ENCODE measurements around the gene TUBB3. TPM values are rescaled to one million over a fixed set of nuclear protein-coding genes. Genes with fewer than 3 reads are reported as not detected.

Gene TUBB3
- total and polyA plus RNA-seq, 9 of the 15 experiments (the other 6 are each of a cell fraction or from before 2014, with no cell fraction given): 0.18 to 12.5 (median 5.0) TPM

DNA sequence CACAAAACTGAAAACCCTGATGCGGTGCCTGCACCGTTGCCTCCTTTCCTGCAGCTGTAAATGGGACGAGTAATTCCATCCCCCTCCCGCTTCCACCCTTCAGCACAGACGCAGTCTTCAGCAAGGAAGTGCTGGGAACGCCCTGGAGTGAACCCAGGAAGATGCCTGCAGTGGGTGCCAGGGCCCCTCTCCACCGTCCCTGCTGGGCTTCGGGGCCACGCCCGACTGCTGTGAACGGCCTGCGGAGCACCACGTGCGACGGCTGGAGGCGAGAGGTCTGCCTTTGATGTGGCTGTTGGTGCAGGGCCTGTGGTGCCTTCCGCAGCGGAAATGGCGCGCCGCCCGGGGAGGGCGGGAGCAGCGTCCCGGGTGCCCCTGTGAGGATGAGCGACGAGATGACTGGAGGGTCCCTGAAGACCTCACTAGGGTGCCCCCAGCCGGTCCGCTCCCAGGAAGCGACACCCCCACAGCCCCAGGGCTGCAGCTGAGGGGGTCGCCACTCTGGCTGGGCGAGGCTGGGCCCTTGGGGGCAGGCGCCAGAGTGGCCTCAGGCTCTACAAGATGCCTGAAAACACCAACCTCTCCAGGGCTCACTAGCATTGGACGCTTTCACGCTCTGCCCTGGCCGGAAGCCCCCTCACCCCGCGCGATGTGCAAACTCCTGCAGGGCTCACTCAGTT, 5.2 kb upstream of the TUBB3 start (continued):
- TF ChIP-seq, protein P1, sequence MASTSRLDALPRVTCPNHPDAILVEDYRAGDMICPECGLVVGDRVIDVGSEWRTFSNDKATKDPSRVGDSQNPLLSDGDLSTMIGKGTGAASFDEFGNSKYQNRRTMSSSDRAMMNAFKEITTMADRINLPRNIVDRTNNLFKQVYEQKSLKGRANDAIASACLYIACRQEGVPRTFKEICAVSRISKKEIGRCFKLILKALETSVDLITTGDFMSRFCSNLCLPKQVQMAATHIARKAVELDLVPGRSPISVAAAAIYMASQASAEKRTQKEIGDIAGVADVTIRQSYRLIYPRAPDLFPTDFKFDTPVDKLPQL (IDR thresholded peaks at IDR 0.05; ENCODE audit: extremely low read depth, insufficient read length): no peak
- TF ChIP-seq ZNF778 (CRISPR knock-in tag; IDR thresholded peaks at IDR 0.05): no peak
- TF ChIP-seq VEZF1 (CRISPR knock-in tag; IDR thresholded peaks at IDR 0.05): no peak; the same call in 1 of the 2 replicates
- TF ChIP-seq ZNF586 (CRISPR knock-in tag; conservative IDR thresholded peaks at IDR 0.05): no peak
- no peak for TF ChIP-seq ZHX1 (conservative IDR thresholded peaks at IDR 0.05; ENCODE audit: low read length)
- TF ChIP-seq, protein P2, sequence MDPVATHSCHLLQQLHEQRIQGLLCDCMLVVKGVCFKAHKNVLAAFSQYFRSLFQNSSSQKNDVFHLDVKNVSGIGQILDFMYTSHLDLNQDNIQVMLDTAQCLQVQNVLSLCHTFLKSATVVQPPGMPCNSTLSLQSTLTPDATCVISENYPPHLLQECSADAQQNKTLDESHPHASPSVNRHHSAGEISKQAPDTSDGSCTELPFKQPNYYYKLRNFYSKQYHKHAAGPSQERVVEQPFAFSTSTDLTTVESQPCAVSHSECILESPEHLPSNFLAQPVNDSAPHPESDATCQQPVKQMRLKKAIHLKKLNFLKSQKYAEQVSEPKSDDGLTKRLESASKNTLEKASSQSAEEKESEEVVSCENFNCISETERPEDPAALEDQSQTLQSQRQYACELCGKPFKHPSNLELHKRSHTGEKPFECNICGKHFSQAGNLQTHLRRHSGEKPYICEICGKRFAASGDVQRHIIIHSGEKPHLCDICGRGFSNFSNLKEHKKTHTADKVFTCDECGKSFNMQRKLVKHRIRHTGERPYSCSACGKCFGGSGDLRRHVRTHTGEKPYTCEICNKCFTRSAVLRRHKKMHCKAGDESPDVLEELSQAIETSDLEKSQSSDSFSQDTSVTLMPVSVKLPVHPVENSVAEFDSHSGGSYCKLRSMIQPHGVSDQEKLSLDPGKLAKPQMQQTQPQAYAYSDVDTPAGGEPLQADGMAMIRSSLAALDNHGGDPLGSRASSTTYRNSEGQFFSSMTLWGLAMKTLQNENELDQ (CRISPR knock-in tag; IDR thresholded peaks at IDR 0.05; ENCODE audit: borderline replicate concordance): no peak
- peak; percentile 56; the same call in 1 of the 2 replicates for TF ChIP-seq PHF8 (IDR thresholded peaks at IDR 0.05; ENCODE audit: borderline replicate concordance, low read length)
- no peak for TF ChIP-seq SNIP1 (IDR thresholded peaks at IDR 0.05; ENCODE audit: low read depth)
- TF ChIP-seq GATAD2A (IDR thresholded peaks at IDR 0.05): no peak
- TF ChIP-seq NFRKB (IDR thresholded peaks at IDR 0.05; ENCODE audit: low read depth): no peak
- peak; percentile 54 for TF ChIP-seq RB1 (IDR thresholded peaks at IDR 0.05; ENCODE audit: low read depth)
- TF ChIP-seq CLOCK (CRISPR knock-in tag; IDR thresholded peaks at IDR 0.05; ENCODE audit: borderline replicate concordance): no peak
- no peak for TF ChIP-seq CBX2 (IDR thresholded peaks at IDR 0.05; ENCODE audit: insufficient read depth, low read length, poor library complexity, severe bottlenecking)
- peak; percentile 42; the same call in 1 of the 2 replicates for TF ChIP-seq POLR2A (conservative IDR thresholded peaks at IDR 0.05)

Measured in K562 (cell line).